SK-N-MC (cell line): ENCODE results near the gene PRKCI.

ENCODE experiments used
- EZH2 ChIP-seq: fragments of 200-600 bp; sonication (generic); IDR thresholded peaks from one replicate; pipeline ENCODE4 v1.6.1; 2017; ENCODE audit warnings: antibody characterized with exemption
- FOXP2 ChIP-seq: optimal IDR thresholded peaks from 2 replicates; pipeline ENCODE3; 2011; ENCODE audit warnings: mild to moderate bottlenecking, moderate library complexity; ENCODE audit not compliant: insufficient read depth; ENCODE audit errors: extremely low read length, control extremely low read depth
- POLR2AphosphoS5 ChIP-seq: IDR thresholded peaks from 2 replicates; pipeline ENCODE4 v1.6.1; 2012; ENCODE audit warnings: mild to moderate bottlenecking, low read depth, low read length, borderline replicate concordance

- TF ChIP-seq EZH2: no peak
- TF ChIP-seq POLR2AphosphoS5: no peak
- TF ChIP-seq FOXP2: no peak
Observed at GRCh38 chr3:170240142-170240541, 17.9 kb downstream of the PRKCI start.
